Bronchial epithelial cell (primary cell): Measurements from ENCODE around the gene SMC1A. TPM values are rescaled to one million over a fixed set of nuclear protein-coding genes. Genes with fewer than 3 reads are reported as not detected.

Experiments
- DNase-seq: peaks from one replicate; pipeline ENCODE4 v3.0.0-alpha.2; 2010; ENCODE audit warnings: low read depth
- FAIRE-seq: peaks from 2 replicates; lab custom pipeline; 2011; peaks lifted over from hg19 to GRCh38; lab: Jason Lieb, UNC
- H3K27me3 ChIP-seq: 2 replicates; pipeline ENCODE4 v1.5.1; 2011; ENCODE audit warnings: low read length; ENCODE audit not compliant: control insufficient read depth, insufficient read depth
- H3K36me3 ChIP-seq: 2 replicates; pipeline ENCODE4 v1.5.1; 2011; ENCODE audit warnings: low read length; ENCODE audit not compliant: control insufficient read depth, insufficient read depth
- H3K4me3 ChIP-seq: 2 replicates; pipeline ENCODE4 v1.5.1; 2011; ENCODE audit warnings: mild to moderate bottlenecking, low read depth, low read length, control low read depth
- CTCF ChIP-seq: IDR thresholded peaks from 2 replicates; pipeline ENCODE4 v1.5.1; 2011; ENCODE audit warnings: mild to moderate bottlenecking, moderate library complexity, low read length, control low read depth, inconsistent platforms; ENCODE audit not compliant: insufficient read depth, severe bottlenecking
- total RNA-seq: library from RNA; depleted of rRNA; stranded (reverse); fragments of >200 nt; gene quantifications from 2 replicates; pipeline ENCODE4 v1.2.1, GENCODE V29; 2014

SMC1A gene
- total RNA-seq, 1 donor from 2014 or later = 9.0 TPM

GRCh38 chrX:53395605-53396298 lies 26.7 kb downstream of the SMC1A start:
- DNase-seq = no peak
- Histone ChIP-seq H3K27me3 (no peaks in the 10 kb centered on the region), H3K36me3 (peaks cover 2% of the 10 kb centered on the region), H3K4me3 (no peak overlapping the region)
- no peak for FAIRE-seq
- no peak for TF ChIP-seq CTCF

DNA sequence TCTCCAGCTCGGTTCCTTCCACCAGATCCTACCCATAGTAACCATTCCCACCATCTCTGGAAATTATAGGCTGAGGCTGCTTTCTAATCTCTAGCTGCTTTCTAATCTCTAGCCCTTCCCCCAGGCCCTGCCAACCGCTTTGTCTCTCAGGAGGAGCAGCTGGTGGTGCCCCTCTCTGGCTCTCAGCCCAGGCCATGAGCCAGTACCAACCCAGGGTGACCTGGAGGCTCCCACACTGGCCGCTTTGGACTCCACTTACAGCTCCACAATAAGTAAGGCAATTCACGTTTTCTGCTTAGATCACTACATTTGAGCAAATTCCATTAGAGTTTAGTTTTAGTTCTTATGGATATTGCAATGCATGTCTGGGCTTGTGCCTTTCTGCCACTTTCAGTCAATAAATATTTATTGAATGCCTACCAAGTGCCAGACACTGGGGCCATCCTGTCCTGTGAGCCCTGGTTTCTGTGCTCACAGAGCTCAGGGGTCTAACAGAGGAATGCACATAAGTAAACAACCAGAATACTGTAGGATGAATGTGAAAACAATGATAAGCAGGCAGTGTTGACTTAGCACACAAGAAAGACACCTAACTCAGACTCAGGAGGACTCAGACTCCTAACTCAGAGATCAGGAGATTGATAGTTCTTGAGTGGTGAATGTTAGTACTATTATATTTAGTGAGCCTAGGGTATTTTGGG lies 38.9 kb downstream of the SMC1A start:
- H3K27me3 ChIP-seq = no peaks in the 10 kb centered on the region
- H3K36me3 ChIP-seq = peaks cover 11% of the 10 kb centered on the region
- DNase-seq = peak; percentile 29

DNA sequence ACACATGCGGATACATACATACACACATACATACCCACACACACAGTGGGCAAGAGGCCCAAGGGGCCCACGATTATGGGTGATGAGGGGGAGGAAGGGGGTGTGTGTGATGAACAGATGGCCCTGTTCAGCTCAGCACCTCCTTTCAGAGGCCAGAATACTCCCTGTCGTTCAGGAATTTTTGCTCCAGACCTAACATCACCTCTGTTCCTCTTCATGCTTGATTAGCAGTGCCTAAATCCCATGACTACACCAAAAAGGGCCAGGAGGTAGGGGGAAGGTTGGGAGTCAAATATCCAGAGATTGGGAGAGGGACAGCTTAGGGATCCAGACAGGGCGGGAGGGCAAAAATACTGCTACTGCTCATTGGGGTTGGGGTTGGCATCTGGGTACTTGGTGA lies 42.7 kb downstream of the SMC1A start:
- DNase-seq = no peak
- H3K4me3 ChIP-seq = no peak overlapping the region
- peaks cover 11% of the 10 kb centered on the region for H3K36me3 ChIP-seq
- no peak for TF ChIP-seq CTCF
- H3K27me3 ChIP-seq = no peaks in the 10 kb centered on the region
- no peak for FAIRE-seq

More for the DNA sequence above, 38.9 kb downstream of the SMC1A start:
- no peak overlapping the region for H3K4me3 ChIP-seq
- no peak for TF ChIP-seq CTCF
- no peak for FAIRE-seq

- DNase-seq (no peak), FAIRE-seq (no peak)
- no peaks in the 10 kb centered on the region for H3K27me3 ChIP-seq
- no peak for TF ChIP-seq CTCF
- H3K36me3 ChIP-seq = peaks cover 11% of the 10 kb centered on the region
- H3K4me3 ChIP-seq = no peak overlapping the region
Observed at GRCh38 chrX:53379008-53379710, 43.3 kb downstream of the SMC1A start.

GRCh38 chrX:53377464-53377863 lies 45.0 kb downstream of the SMC1A start:
- Histone ChIP-seq H3K4me3 (no peak overlapping the region), H3K36me3 (peaks cover 11% of the 10 kb centered on the region), H3K27me3 (no peaks in the 10 kb centered on the region)
- DNase-seq (no peak), FAIRE-seq (no peak)
- TF ChIP-seq CTCF = no peak
